MM.1S (cell line): ENCODE data around the gene KLK8.

Experiments used
- DNase-seq: peaks from one replicate; pipeline ENCODE4 v3.0.0-alpha.2; 2015
- H2AFZ ChIP-seq: fragments of 300-600 bp; sonication (generic); 2 replicates; pipeline ENCODE4 v1.6.0; 2016; ENCODE audit warnings: antibody characterized with exemption, low read length
- H3F3A ChIP-seq: fragments of 300-600 bp; sonication (generic); 2 replicates; pipeline ENCODE4 v1.6.1; 2016; ENCODE audit warnings: mild to moderate bottlenecking, antibody characterized with exemption, low read length, moderate library complexity, mixed read lengths; ENCODE audit not compliant: insufficient read depth
- H3K27ac ChIP-seq: fragments of 300-600 bp; sonication (generic); 2 replicates; pipeline ENCODE4 v1.5.1; 2016; ENCODE audit warnings: mild to moderate bottlenecking, low read length
- H3K27me3 ChIP-seq: fragments of 300-600 bp; sonication (generic); replicated peaks from 2 replicates; pipeline ENCODE4 v1.6.0; 2016; ENCODE audit warnings: low read length; ENCODE audit not compliant: insufficient read depth
- H3K36me3 ChIP-seq: fragments of 300-600 bp; sonication (generic); replicated peaks from 2 replicates; pipeline ENCODE4 v1.6.1; 2016; ENCODE audit warnings: mild to moderate bottlenecking, low read length, mixed read lengths; ENCODE audit not compliant: insufficient read depth
- H3K4me1 ChIP-seq: fragments of 300-600 bp; sonication (generic); 2 replicates; pipeline ENCODE4 v1.6.1; 2016; ENCODE audit warnings: low read length, mixed read lengths
- H3K4me2 ChIP-seq: fragments of 300-600 bp; sonication (generic); 2 replicates; pipeline ENCODE4 v1.6.0; 2016; ENCODE audit warnings: low read depth, low read length
- H3K4me3 ChIP-seq: fragments of 300-600 bp; sonication (generic); 2 replicates; pipeline ENCODE4 v1.5.1; 2016; ENCODE audit warnings: low read length, mixed read lengths
- H3K79me2 ChIP-seq: fragments of 300-600 bp; sonication (generic); 2 replicates; pipeline ENCODE4 v1.6.1; 2016; ENCODE audit warnings: mixed run types, low read length, mixed read lengths
- H3K9ac ChIP-seq: fragments of 300-600 bp; sonication (generic); 2 replicates; pipeline ENCODE4 v1.6.1; 2016; ENCODE audit warnings: low read length, mixed read lengths
- H3K9me2 ChIP-seq: fragments of 300-600 bp; sonication (generic); replicated peaks from 2 replicates; pipeline ENCODE4 v1.6.1; 2016; ENCODE audit warnings: mild to moderate bottlenecking, low read length, mixed read lengths; ENCODE audit not compliant: insufficient read depth
- H3K9me3 ChIP-seq: fragments of 300-600 bp; sonication (generic); replicated peaks from 2 replicates; pipeline ENCODE4 v1.6.1; 2016; ENCODE audit warnings: mild to moderate bottlenecking, low read length, mixed read lengths; ENCODE audit not compliant: insufficient read depth
- H4K20me1 ChIP-seq: fragments of 300-600 bp; sonication (generic); 2 replicates; pipeline ENCODE4 v1.6.1; 2016; ENCODE audit warnings: mild to moderate bottlenecking, low read length, moderate library complexity, mixed read lengths; ENCODE audit not compliant: insufficient read depth
- CTCF ChIP-seq: fragments of 300-600 bp; sonication (generic); IDR thresholded peaks from 2 replicates; pipeline ENCODE4 v1.5.1; 2016; ENCODE audit warnings: antibody characterized with exemption, low read length, mixed read lengths
- EZH2 ChIP-seq: fragments of 300-600 bp; sonication (generic); optimal IDR thresholded peaks from 2 replicates; pipeline ENCODE3; 2017; ENCODE audit warnings: low read depth, mild to moderate bottlenecking, antibody characterized with exemption, low read length, mixed read lengths
- EZH2phosphoT487 ChIP-seq: fragments of 300-600 bp; sonication (generic); IDR thresholded peaks from 2 replicates; pipeline ENCODE4 v1.6.1; 2018; ENCODE audit warnings: antibody characterized with exemption, low read length

The KLK8 gene

GRCh38 chr19:50977626-50978025, 23.8 kb downstream of the KLK8 start:
- no peak overlapping the region for H3K27ac ChIP-seq
- H3K9ac ChIP-seq: no peak overlapping the region
- H3K9me3 ChIP-seq: no peaks in the 10 kb centered on the region
- no peaks in the 10 kb centered on the region for H3K27me3 ChIP-seq
- TF ChIP-seq CTCF: no peak
- TF ChIP-seq EZH2phosphoT487: no peak
- TF ChIP-seq EZH2: no peak
- H2AFZ ChIP-seq: no peak overlapping the region
- H3K36me3 ChIP-seq: no peaks in the 10 kb centered on the region
- no peaks in the 10 kb centered on the region for H4K20me1 ChIP-seq
- H3K4me2 ChIP-seq: no peak overlapping the region
- H3F3A ChIP-seq: no peaks in the 10 kb centered on the region
- DNase-seq: no peak
- no peak overlapping the region for H3K4me3 ChIP-seq
- no peaks in the 10 kb centered on the region for H3K79me2 ChIP-seq
- no peaks in the 10 kb centered on the region for H3K4me1 ChIP-seq
- no peaks in the 10 kb centered on the region for H3K9me2 ChIP-seq

GRCh38 chr19:50975766-50976165, 25.6 kb downstream of the KLK8 start:
- no peaks in the 10 kb centered on the region for H3K9me3 ChIP-seq
- H3K4me2 ChIP-seq: no peak overlapping the region
- H3K9me2 ChIP-seq: no peaks in the 10 kb centered on the region
- TF ChIP-seq CTCF (no peak), EZH2phosphoT487 (no peak), EZH2 (no peak)
- H3K4me3 ChIP-seq: no peak overlapping the region
- no peak overlapping the region for H3K9ac ChIP-seq
- no peak for DNase-seq
- H3K27me3 ChIP-seq: no peaks in the 10 kb centered on the region
- H4K20me1 ChIP-seq: no peaks in the 10 kb centered on the region
- no peaks in the 10 kb centered on the region for H3K36me3 ChIP-seq
- no peaks in the 10 kb centered on the region for H3K4me1 ChIP-seq
- no peak overlapping the region for H3K27ac ChIP-seq
- H2AFZ ChIP-seq: no peak overlapping the region
- H3F3A ChIP-seq: no peaks in the 10 kb centered on the region
- no peaks in the 10 kb centered on the region for H3K79me2 ChIP-seq

- Histone ChIP-seq H3K36me3 (no peaks in the 10 kb centered on the region), H2AFZ (no peak overlapping the region), H3K9me2 (no peaks in the 10 kb centered on the region), H3F3A (no peaks in the 10 kb centered on the region), H4K20me1 (no peaks in the 10 kb centered on the region), H3K4me1 (no peaks in the 10 kb centered on the region), H3K4me2 (no peak overlapping the region), H3K9me3 (no peaks in the 10 kb centered on the region), H3K9ac (no peak overlapping the region), H3K79me2 (no peaks in the 10 kb centered on the region), H3K27me3 (peaks cover 5% of the 10 kb centered on the region; the same call in 1 of the 2 replicates), H3K4me3 (no peak overlapping the region), H3K27ac (no peak overlapping the region)
- TF ChIP-seq EZH2phosphoT487 (no peak), CTCF (no peak), EZH2 (no peak)
- no peak for DNase-seq
Measured at GRCh38 chr19:50974702-50975556, 26.5 kb downstream of the KLK8 start.
